Common myeloid progenitor, CD34-positive (primary cell): Measurements from ENCODE around the gene IGSF21.

Experiments
- CTCF ChIA-PET: fragments of 350-600 bp; sonication (Branson Sonifier 250); formaldehyde crosslinking; loops from one replicate; lab custom pipeline; 2021; ENCODE audit warnings: antibody characterized with exemption; lab: Charles Lee
- POLR2A ChIA-PET: fragments of 350-600 bp; sonication (Branson Sonifier 250); formaldehyde crosslinking; loops from one replicate; lab custom pipeline; 2021; ENCODE audit warnings: antibody characterized with exemption; lab: Charles Lee
- DNase-seq, 3 donors: peaks; one replicate each; pipeline versions ENCODE4 v3.0.0 to v3.0.0-alpha.2; 2013
- H3K27ac ChIP-seq, 2 experiments: 1 replicate in 1 of 2; 2 replicates in 1 of 2; pipeline ENCODE4 v1.7.0; 2013; ENCODE audit warnings: inconsistent platforms in 2 of 2, low read length in 2 of 2, mild to moderate bottlenecking in 2 of 2, low read depth in 1 of 2, moderate library complexity in 1 of 2; ENCODE audit not compliant: severe bottlenecking in 2 of 2, insufficient read depth in 1 of 2, poor library complexity in 1 of 2
- H3K27me3 ChIP-seq, 5 experiments: replicated peaks in 2 of 5; 1 replicate in 3 of 5; 2 replicates in 2 of 5; pipeline versions ENCODE4 v1.6.1 to v1.7.0; 2013; ENCODE audit warnings: low read length in 4 of 5, mild to moderate bottlenecking in 2 of 5, moderate library complexity in 2 of 5, inconsistent platforms in 1 of 5; ENCODE audit not compliant: insufficient read depth in 5 of 5, control insufficient read depth in 4 of 5
- H3K36me3 ChIP-seq, 4 experiments: 1 replicate in 2 of 4; 2 replicates in 2 of 4; pipeline versions ENCODE4 v1.6.1 to v1.7.0; 2013; ENCODE audit warnings: low read length in 3 of 4, control low read depth in 1 of 4, mild to moderate bottlenecking in 1 of 4; ENCODE audit not compliant: control insufficient read depth in 4 of 4, insufficient read depth in 4 of 4
- H3K4me1 ChIP-seq, 4 experiments: 1 replicate in 3 of 4; 2 replicates in 1 of 4; pipeline versions ENCODE4 v1.6.1 to v1.7.1; 2013; ENCODE audit warnings: low read length in 3 of 4, mild to moderate bottlenecking in 3 of 4, control low read depth in 1 of 4, inconsistent platforms in 1 of 4, moderate library complexity in 1 of 4; ENCODE audit not compliant: control insufficient read depth in 4 of 4, insufficient read depth in 4 of 4; ENCODE audit errors: control extremely low read depth in 1 of 4
- H3K4me3 ChIP-seq, 7 experiments: 1 replicate in 4 of 7; 2 replicates in 3 of 7; pipeline versions ENCODE4 v1.5.1 to v1.7.0; 2013; ENCODE audit warnings: mild to moderate bottlenecking in 7 of 7, low read length in 6 of 7, moderate library complexity in 6 of 7, inconsistent platforms in 2 of 7, low read depth in 2 of 7, control low read depth in 1 of 7; ENCODE audit not compliant: insufficient read depth in 4 of 7, control insufficient read depth in 1 of 7; ENCODE audit errors: extremely low read depth in 1 of 7
- H3K9me3 ChIP-seq, 5 experiments: 1 replicate in 4 of 5; 2 replicates in 1 of 5; pipeline versions ENCODE4 v1.6.1 to v1.7.1; 2013; ENCODE audit warnings: low read length in 4 of 5, mild to moderate bottlenecking in 2 of 5, inconsistent platforms in 1 of 5, low read depth in 1 of 5, moderate library complexity in 1 of 5; ENCODE audit not compliant: control insufficient read depth in 4 of 5, insufficient read depth in 2 of 5; ENCODE audit errors: control extremely low read depth in 1 of 5
- WGBS: methylation state at CpG from one replicate; pipeline ENCODE4 v1.1.5; 2013; ENCODE audit not compliant: insufficient coverage; 5-methylcytosine and 5-hydroxymethylcytosine counted together

IGSF21 gene

DNA sequence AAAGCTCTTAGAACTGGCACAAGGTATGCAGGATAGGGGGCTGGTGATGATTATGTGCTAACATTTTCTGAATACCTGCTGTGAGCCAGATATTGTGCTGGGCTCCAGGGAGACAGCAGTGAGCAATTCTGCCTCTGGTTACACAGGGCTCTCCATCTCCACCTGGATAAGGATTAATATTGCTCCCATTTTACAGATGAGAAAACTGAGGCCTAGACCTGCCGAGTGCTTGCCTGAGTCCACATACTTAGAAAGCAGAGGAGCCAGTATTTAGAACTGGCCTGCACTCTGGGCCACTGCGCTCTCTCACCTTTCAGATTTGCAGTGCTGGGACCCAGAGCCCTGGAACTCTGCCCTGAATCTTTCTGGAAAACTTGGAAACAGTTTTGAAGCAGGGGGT lies 205.9 kb downstream of the IGSF21 start:
- POLR2A ChIA-PET: no interaction called here
- H3K27me3 ChIP-seq: peaks cover 0 to 6% (median 0%) of the 10 kb centered on the region in 5 experiments
- H3K27ac ChIP-seq: no peak overlapping the region
- no peak overlapping the region for H3K4me3 ChIP-seq
- H3K4me1 ChIP-seq: no peaks in the 10 kb centered on the region
- CTCF ChIA-PET: interaction anchor here (0.8 kb wide), 1 partner anchor 9 kb away, joined by 4 read pairs; no protein-coding TSS in a partner anchor
- H3K9me3 ChIP-seq: no peaks in the 10 kb centered on the region
- 100% methylated on average over 2 of the region's 2 CpGs for WGBS
- H3K36me3 ChIP-seq: no peaks in the 10 kb centered on the region
- no peak for DNase-seq

DNA sequence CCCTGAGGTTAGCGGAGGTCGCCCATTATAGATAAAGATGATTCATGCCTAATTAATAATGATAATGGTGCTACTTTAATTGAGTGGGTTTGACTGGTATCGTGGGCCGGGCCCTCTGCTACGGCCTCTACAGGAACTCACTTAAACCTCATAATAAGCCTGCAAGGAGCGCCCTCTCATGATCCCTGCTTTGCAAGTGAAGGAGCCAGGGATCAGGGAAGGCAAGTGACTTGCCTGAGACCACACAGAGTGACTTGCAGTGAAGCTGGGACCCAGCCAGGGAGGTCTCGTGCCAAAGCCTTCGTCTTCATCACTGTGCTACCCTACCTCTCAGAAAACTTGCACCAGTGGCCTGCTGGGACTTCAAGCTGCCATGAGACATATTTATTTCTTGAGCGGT lies 206.8 kb downstream of the IGSF21 start:
- no peaks in the 10 kb centered on the region for H3K4me1 ChIP-seq
- DNase-seq: no peak
- peaks cover 0 to 3% (median 0%) of the 10 kb centered on the region in 5 experiments for H3K9me3 ChIP-seq
- CTCF ChIA-PET: interaction anchor here (0.8 kb wide), 1 partner anchor 8 kb away, joined by 4 read pairs; no protein-coding TSS in a partner anchor
- POLR2A ChIA-PET: no interaction called here
- no peak overlapping the region for H3K4me3 ChIP-seq
- H3K27me3 ChIP-seq: peaks cover 0 to 3% (median 0%) of the 10 kb centered on the region in 5 experiments
- H3K27ac ChIP-seq: no peak overlapping the region
- H3K36me3 ChIP-seq: no peaks in the 10 kb centered on the region
- 80% methylated on average over 4 of the region's 9 CpGs for WGBS

- H3K36me3 ChIP-seq: no peaks in the 10 kb centered on the region
- POLR2A ChIA-PET: no interaction called here
- H3K27me3 ChIP-seq: peaks cover 0 to 3% (median 0%) of the 10 kb centered on the region in 5 experiments
- H3K9me3 ChIP-seq: peaks cover 0 to 3% (median 0%) of the 10 kb centered on the region in 5 experiments
- H3K4me1 ChIP-seq: no peaks in the 10 kb centered on the region
- 100% methylated on average over 1 of the region's 1 CpG for WGBS
- H3K4me3 ChIP-seq: no peak overlapping the region
- no peak overlapping the region for H3K27ac ChIP-seq
- CTCF ChIA-PET: no interaction called here
- no peak for DNase-seq
Observed at GRCh38 chr1:18315449-18315848, 207.9 kb downstream of the IGSF21 start.

DNA sequence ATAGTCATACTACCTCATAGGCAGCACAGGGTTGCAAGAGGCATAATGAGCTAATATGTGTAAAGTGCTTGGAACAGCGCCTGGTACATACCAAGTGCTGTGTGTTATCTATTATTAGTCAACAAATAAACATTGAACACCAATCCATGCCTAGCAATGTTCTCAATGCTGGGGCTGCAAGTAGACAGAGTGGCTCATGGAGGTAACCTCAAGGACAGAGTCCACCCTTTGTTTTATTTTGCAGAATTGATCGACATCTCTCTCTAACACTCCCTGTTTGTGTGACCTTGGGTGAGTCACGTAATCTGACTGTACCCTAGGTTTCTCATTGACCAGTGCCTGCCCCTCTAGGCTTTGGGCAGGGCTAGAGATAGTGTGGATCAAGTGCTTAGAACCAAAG lies 209.2 kb downstream of the IGSF21 start:
- no peak overlapping the region for H3K27ac ChIP-seq
- H3K36me3 ChIP-seq: no peaks in the 10 kb centered on the region
- CTCF ChIA-PET: no interaction called here
- no peaks in the 10 kb centered on the region for H3K27me3 ChIP-seq
- no peak for DNase-seq
- no peaks in the 10 kb centered on the region for H3K4me1 ChIP-seq
- H3K4me3 ChIP-seq: no peak overlapping the region
- POLR2A ChIA-PET: no interaction called here
- WGBS: 92% methylated on average over 1 of the region's 3 CpGs
- peaks cover 0 to 3% (median 0%) of the 10 kb centered on the region in 5 experiments for H3K9me3 ChIP-seq

- ChIA-PET POLR2A (no interaction called here), CTCF (no interaction called here)
- H3K27me3 ChIP-seq: peaks cover 0 to 10% (median 3%) of the 10 kb centered on the region in 5 experiments
Observed at GRCh38 chr1:18319099-18319498, 211.5 kb downstream of the IGSF21 start.

GRCh38 chr1:18320051-18320450 lies 212.5 kb downstream of the IGSF21 start:
- no peak overlapping the region for H3K27ac ChIP-seq
- H3K27me3 ChIP-seq: peaks cover 0 to 10% (median 3%) of the 10 kb centered on the region in 5 experiments
- H3K4me1 ChIP-seq: no peaks in the 10 kb centered on the region
- H3K4me3 ChIP-seq: no peak overlapping the region
- ChIA-PET CTCF (no interaction called here), POLR2A (no interaction called here)
- DNase-seq: no peak
- WGBS: 84% methylated on average over 6 of the region's 7 CpGs
- H3K9me3 ChIP-seq: peaks cover 0 to 3% (median 0%) of the 10 kb centered on the region in 5 experiments
- no peaks in the 10 kb centered on the region for H3K36me3 ChIP-seq

More at GRCh38 chr1:18319099-18319498, 211.5 kb downstream of the IGSF21 start:
- Histone ChIP-seq H3K27ac (no peak overlapping the region), H3K9me3 (peaks cover 0 to 3% (median 0%) of the 10 kb centered on the region in 5 experiments), H3K4me1 (no peaks in the 10 kb centered on the region), H3K4me3 (no peak overlapping the region), H3K36me3 (no peaks in the 10 kb centered on the region)
- DNase-seq: no peak

GRCh38 chr1:18322368-18323032 lies 214.9 kb downstream of the IGSF21 start:
- CTCF ChIA-PET: interaction anchor here (1.2 kb wide), 1 partner anchor 8 kb away, joined by 4 read pairs; no protein-coding TSS in a partner anchor
- POLR2A ChIA-PET: no interaction called here
- H3K27me3 ChIP-seq: peaks cover 0 to 10% (median 5%) of the 10 kb centered on the region in 5 experiments
- no peak overlapping the region for H3K27ac ChIP-seq
- peaks cover 0 to 3% (median 0%) of the 10 kb centered on the region in 5 experiments for H3K9me3 ChIP-seq
- peaks cover 0 to 7% (median 0%) of the 10 kb centered on the region in 4 experiments for H3K4me1 ChIP-seq
- DNase-seq: peak; percentile 8 to 13 (median 12)
- H3K36me3 ChIP-seq: no peaks in the 10 kb centered on the region
- WGBS: 55% methylated on average over 20 of the region's 20 CpGs
- H3K4me3 ChIP-seq: no peak overlapping the region
